ENCODE results near the gene ACVR2B. TPM values are rescaled to one million over a fixed set of nuclear protein-coding genes. Genes with fewer than 3 reads are reported as not detected.
A peak's percentile ranks its signal among the peaks of the same experiment; 100 is the strongest.

Gene ACVR2B
- total and polyA plus RNA-seq, 2 of the 13 experiments (the other 11 are each of a cell fraction or from before 2014, with no cell fraction given), result 10.0 to 12.7 TPM

GRCh38 chr3:38469852-38470251, 16.2 kb downstream of the ACVR2B start:
- CTCF ChIA-PET (ENCODE audit: low intra/inter-chr PET ratio, low total read pairs), result no interaction called here

GRCh38 chr3:38471260-38471857, 17.7 kb downstream of the ACVR2B start:
- whole genome bisulfite sequencing (ENCODE audit: low lambda C conversion rate), result 21% methylated on average over 3 of the region's 3 CpGs
- Histone ChIP-seq H3K9me3 (ENCODE audit: low read length) (peaks cover 17% of the 10 kb centered on the region), H3K27me3 (ENCODE audit: control insufficient read depth in 1 of 2, insufficient read depth in 2 of 2, low read length in 2 of 2) (no peaks in the 10 kb centered on the region), H3K36me3 (replicated peaks in 1 of 2; ENCODE audit: control insufficient read depth in 1 of 2, insufficient read depth in 2 of 2, low read length in 2 of 2) (no peaks in the 10 kb centered on the region; a peak in 1 of 5 replicates), H3K4me2 (ENCODE audit: low read depth, low read length) (peak overlapping the region; percentile 16; the same call in 1 of the 2 replicates), H3K9ac (ENCODE audit: insufficient read depth, low read depth, low read length) (no peak overlapping the region), H3K79me2 (ENCODE audit: insufficient read depth, low read length) (peaks cover 62% of the 10 kb centered on the region), H4K20me1 (ENCODE audit: insufficient read depth, low read length) (peaks cover 42% of the 10 kb centered on the region), H3K4me3 (replicated peaks in 1 of 3; ENCODE audit: insufficient read depth in 1 of 3, low read depth in 2 of 3, low read length in 3 of 3) (no peak overlapping the region; a peak in 1 of 6 replicates), H3K4me1 (ENCODE audit: insufficient read depth, low read length) (peaks cover 42% of the 10 kb centered on the region), H3K27ac (ENCODE audit: extremely low read length, insufficient read depth, low read length) (peak overlapping the region; percentile 14), H2AFZ (ENCODE audit: low read length) (no peak overlapping the region)
- ATAC-seq (peak; percentile 69), FAIRE-seq (peak; percentile 65), DNase-seq (ENCODE audit: low spot score) (peak; percentile 58)
- intact Hi-C loops (cut with micrococcal nuclease; ENCODE audit: unreplicated experiment) (no loop called here), in situ Hi-C loops (cut with HindIII; ENCODE audit: extremely low pct_ligation_motif_present, low pct_unique_long_range_greater_than_20kb) (loop anchor here (25.0 kb wide), 1 partner anchor 334 kb away; the partner anchor contains the start of genes ACAA1 and MYD88)
- ChIA-PET POLR2A (interaction anchor here (0.8 to 2.0 kb wide), 2 partner anchors 16 to 124 kb away, joined by 3 to 5 read pairs; partner anchors contain the start of gene XYLB), CTCF (ENCODE audit: low intra/inter-chr PET ratio, low total read pairs) (no interaction called here)
- no TSS peak for BruUV-seq (replicated peaks)
- TF ChIP-seq ZNF232 (CRISPR knock-in tag; IDR thresholded peaks at IDR 0.05; ENCODE audit: borderline replicate concordance) (no peak), ZBTB43 (CRISPR knock-in tag; conservative IDR thresholded peaks at IDR 0.05) (peak; percentile 59; the same call in 1 of the 2 replicates), NR2F1 (CRISPR knock-in tag; IDR thresholded peaks at IDR 0.05) (no peak), FOSL2 (CRISPR knock-in tag; IDR thresholded peaks at IDR 0.05) (0 out of 2 replicates have a peak, but pooled peaks have one; percentile 13), CREM (IDR thresholded peaks at IDR 0.05) (0 out of 2 replicates have a peak, but pooled peaks have one; percentile 18), CREM (CRISPR knock-in tag; IDR thresholded peaks at IDR 0.05) (no peak), ASH2L (IDR thresholded peaks at IDR 0.05; ENCODE audit: insufficient read length, low read depth, low read length) (peak; percentile 30), ZNF3 (CRISPR knock-in tag; IDR thresholded peaks at IDR 0.05) (peak; percentile 38; the same call in 1 of the 2 replicates), CREB1 (IDR thresholded peaks at IDR 0.05) (peak; percentile 30; the same call in 1 of the 2 replicates), CREB1 (CRISPR knock-in tag; IDR thresholded peaks at IDR 0.05) (peak; percentile 54), ERF (CRISPR knock-in tag; IDR thresholded peaks at IDR 0.05) (no peak), SP140L (CRISPR knock-in tag; IDR thresholded peaks at IDR 0.05; ENCODE audit: borderline replicate concordance) (no peak), PCBP2 (optimal IDR thresholded peaks at IDR 0.05; ENCODE audit: low read depth, low read length, poor library complexity, severe bottlenecking) (no peak), SNAPC5 (CRISPR knock-in tag; IDR thresholded peaks at IDR 0.05; ENCODE audit: borderline replicate concordance) (no peak), BCL6 (CRISPR knock-in tag; IDR thresholded peaks at IDR 0.05) (0 out of 2 replicates have a peak, but pooled peaks have one; percentile 9), MED13 (CRISPR knock-in tag; IDR thresholded peaks at IDR 0.05) (no peak), RFX5 (IDR thresholded peaks at IDR 0.05; ENCODE audit: low read depth, low read length) (peak; percentile 50; the same call in 1 of the 2 replicates)

More at GRCh38 chr3:38469852-38470251, 16.2 kb downstream of the ACVR2B start:
- intact Hi-C loops (cut with micrococcal nuclease; ENCODE audit: unreplicated experiment) (no loop called here), in situ Hi-C loops (cut with HindIII; ENCODE audit: extremely low pct_ligation_motif_present, low pct_unique_long_range_greater_than_20kb) (loop anchor here (25.0 kb wide), 1 partner anchor 333 kb away; the partner anchor contains the start of genes ACAA1 and MYD88)
- H3K9ac ChIP-seq (ENCODE audit: insufficient read depth, low read depth, low read length), result no peak overlapping the region
- BruUV-seq (replicated peaks), result TSS peak; percentile 15
- H3K79me2 ChIP-seq (ENCODE audit: insufficient read depth, low read length), result peaks cover 73% of the 10 kb centered on the region
- POLR2A ChIA-PET, result no interaction called here
- H3K27me3 ChIP-seq (ENCODE audit: control insufficient read depth in 1 of 2, insufficient read depth in 2 of 2, low read length in 2 of 2), result no peaks in the 10 kb centered on the region
- DNase-seq (ENCODE audit: low spot score), result no peak
- no peak for FAIRE-seq
- whole genome bisulfite sequencing (ENCODE audit: low lambda C conversion rate), result 96% methylated on average over 1 of the region's 1 CpG
- peaks cover 35% of the 10 kb centered on the region for H3K4me1 ChIP-seq (ENCODE audit: insufficient read depth, low read length)
- H3K36me3 ChIP-seq (replicated peaks in 1 of 2; ENCODE audit: control insufficient read depth in 1 of 2, insufficient read depth in 2 of 2, low read length in 2 of 2), result 0 out of 5 replicates have a peak, but pooled peaks cover 0 to 2% of the 10 kb centered on the region in 2 experiments
- ATAC-seq, result no peak
- no peak overlapping the region for H2AFZ ChIP-seq (ENCODE audit: low read length)
- H3K9me3 ChIP-seq (ENCODE audit: low read length), result peaks cover 17% of the 10 kb centered on the region
- H4K20me1 ChIP-seq (ENCODE audit: insufficient read depth, low read length), result peaks cover 29% of the 10 kb centered on the region
- no peak overlapping the region for H3K4me2 ChIP-seq (ENCODE audit: low read depth, low read length)
- TF ChIP-seq ZFP82 (CRISPR knock-in tag; IDR thresholded peaks at IDR 0.05; ENCODE audit: borderline replicate concordance) (peak; percentile 99), MXD4 (CRISPR knock-in tag; IDR thresholded peaks at IDR 0.05) (no peak)
- H3K4me3 ChIP-seq (replicated peaks in 1 of 3; ENCODE audit: insufficient read depth in 1 of 3, low read depth in 2 of 3, low read length in 3 of 3), result no peak overlapping the region
- no peak overlapping the region for H3K27ac ChIP-seq (ENCODE audit: extremely low read length, insufficient read depth, low read length)

Data from HepG2 (cell line).